ENCODE measurements around the gene DST. TPM values are rescaled to one million over a fixed set of nuclear protein-coding genes. Genes with fewer than 3 reads are reported as not detected.

Gene DST
- total and polyA plus RNA-seq, 7 donors, result 62.5 to 791 (median 495) TPM

DNA sequence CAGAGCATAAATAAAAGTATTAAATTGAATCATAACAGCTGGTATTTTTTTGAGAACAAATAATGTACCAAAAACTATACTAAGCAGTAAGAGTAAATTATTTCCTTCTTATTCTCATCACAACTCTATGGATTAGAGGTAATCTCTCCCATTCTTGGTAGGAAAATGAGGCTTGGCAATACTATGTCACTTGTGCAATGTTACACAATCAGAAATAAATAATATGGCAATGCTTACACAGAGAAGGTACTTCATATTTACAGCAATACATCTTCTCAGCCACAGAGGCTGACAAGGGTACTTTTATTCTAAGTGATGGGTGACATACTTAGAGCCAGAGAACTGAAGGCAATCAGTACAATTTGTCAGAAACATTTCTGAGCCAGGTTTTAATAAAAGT, 3.9 kb downstream of the DST start:
- TF ChIP-seq EP300 (IDR thresholded peaks at IDR 0.05) (no peak), POLR2A (IDR thresholded peaks at IDR 0.05) (no peak), POLR2AphosphoS5 (IDR thresholded peaks at IDR 0.05) (no peak)
- TF ChIP-seq, protein P1, sequence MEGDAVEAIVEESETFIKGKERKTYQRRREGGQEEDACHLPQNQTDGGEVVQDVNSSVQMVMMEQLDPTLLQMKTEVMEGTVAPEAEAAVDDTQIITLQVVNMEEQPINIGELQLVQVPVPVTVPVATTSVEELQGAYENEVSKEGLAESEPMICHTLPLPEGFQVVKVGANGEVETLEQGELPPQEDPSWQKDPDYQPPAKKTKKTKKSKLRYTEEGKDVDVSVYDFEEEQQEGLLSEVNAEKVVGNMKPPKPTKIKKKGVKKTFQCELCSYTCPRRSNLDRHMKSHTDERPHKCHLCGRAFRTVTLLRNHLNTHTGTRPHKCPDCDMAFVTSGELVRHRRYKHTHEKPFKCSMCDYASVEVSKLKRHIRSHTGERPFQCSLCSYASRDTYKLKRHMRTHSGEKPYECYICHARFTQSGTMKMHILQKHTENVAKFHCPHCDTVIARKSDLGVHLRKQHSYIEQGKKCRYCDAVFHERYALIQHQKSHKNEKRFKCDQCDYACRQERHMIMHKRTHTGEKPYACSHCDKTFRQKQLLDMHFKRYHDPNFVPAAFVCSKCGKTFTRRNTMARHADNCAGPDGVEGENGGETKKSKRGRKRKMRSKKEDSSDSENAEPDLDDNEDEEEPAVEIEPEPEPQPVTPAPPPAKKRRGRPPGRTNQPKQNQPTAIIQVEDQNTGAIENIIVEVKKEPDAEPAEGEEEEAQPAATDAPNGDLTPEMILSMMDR (IDR thresholded peaks at IDR 0.05), result no peak
- peaks cover 0 to 66% (median 16%) of the 10 kb centered on the region in 4 donors for H3K36me3 ChIP-seq
- H3K27ac ChIP-seq, result peak overlapping the region in 3 of 4 donors; percentile 23 to 58 (median 34)
- intact Hi-C loops (cut with DNase I), result loop anchor here (2.0 to 5.0 kb wide), 2 partner anchors 119 to 212 kb away; no protein-coding TSS in a partner anchor
- H3K27me3 ChIP-seq, result no peaks in the 10 kb centered on the region
- peaks cover 0 to 28% (median 12%) of the 10 kb centered on the region in 4 donors for H3K4me1 ChIP-seq
- no peak overlapping the region for H3K4me3 ChIP-seq
- H3K9me3 ChIP-seq, result no peaks in the 10 kb centered on the region
- DNase-seq, result no peak

DNA sequence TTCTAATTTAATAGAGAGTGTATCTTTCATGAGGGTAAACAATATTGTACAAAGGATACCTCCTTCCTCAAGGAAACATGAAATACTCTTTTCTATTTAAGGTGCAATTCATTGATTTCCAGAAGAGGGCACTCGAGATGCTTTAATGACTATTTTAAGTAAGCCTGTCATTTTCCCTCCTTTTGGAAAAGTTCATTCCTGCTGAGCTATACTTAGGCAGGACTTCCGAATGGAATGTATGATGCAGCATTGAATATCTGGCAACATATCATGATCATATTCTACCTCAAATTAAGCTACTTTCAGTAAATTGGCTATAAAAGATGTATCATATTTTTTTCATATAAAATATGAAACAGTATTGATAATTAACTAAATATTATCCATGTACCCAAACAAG, 5.0 kb downstream of the DST start:
- DNase-seq, result no peak
- H3K4me3 ChIP-seq, result no peak overlapping the region
- H3K27me3 ChIP-seq, result no peaks in the 10 kb centered on the region
- peak overlapping the region in 3 of 4 donors; percentile 23 to 58 (median 34) for H3K27ac ChIP-seq
- no peak for TF ChIP-seq POLR2AphosphoS5 (IDR thresholded peaks at IDR 0.05)
- TF ChIP-seq, protein P1 (IDR thresholded peaks at IDR 0.05), result peak; percentile 52 to 73 (median 60)
- peaks cover 0 to 17% (median 1%) of the 10 kb centered on the region in 4 donors for H3K4me1 ChIP-seq
- intact Hi-C loops (cut with DNase I), result loop anchor here (2.0 to 5.0 kb wide), 3 partner anchors 61 to 213 kb away; no protein-coding TSS in a partner anchor
- 2 to 13% methylated on average over 2 of the region's 2 CpGs for WGBS, 2 donors
- no peaks in the 10 kb centered on the region for H3K9me3 ChIP-seq
- H3K36me3 ChIP-seq, result peaks cover 0 to 76% (median 22%) of the 10 kb centered on the region in 4 donors

- no peaks in the 10 kb centered on the region for H3K9me3 ChIP-seq
- peaks cover 4 to 100% (median 39%) of the 10 kb centered on the region in 4 donors for H3K36me3 ChIP-seq
- H3K27ac ChIP-seq, result no peak overlapping the region
- no peaks in the 10 kb centered on the region for H3K27me3 ChIP-seq
- no peak for DNase-seq
- no peak overlapping the region for H3K4me3 ChIP-seq
- WGBS, 2 donors, result 92 to 93% methylated on average over 5 of the region's 5 CpGs
- intact Hi-C loops (cut with DNase I), result no loop called here
- H3K4me1 ChIP-seq, result peaks cover 0 to 5% (median 0%) of the 10 kb centered on the region in 4 donors
- TF ChIP-seq POLR2AphosphoS5 (IDR thresholded peaks at IDR 0.05) (no peak), EP300 (IDR thresholded peaks at IDR 0.05) (no peak), POLR2A (IDR thresholded peaks at IDR 0.05) (no peak)
- TF ChIP-seq, protein P1 (IDR thresholded peaks at IDR 0.05), result no peak
These were observed 14.6 kb downstream of the DST start for GRCh38 chr6:56628105-56628504.

DNA sequence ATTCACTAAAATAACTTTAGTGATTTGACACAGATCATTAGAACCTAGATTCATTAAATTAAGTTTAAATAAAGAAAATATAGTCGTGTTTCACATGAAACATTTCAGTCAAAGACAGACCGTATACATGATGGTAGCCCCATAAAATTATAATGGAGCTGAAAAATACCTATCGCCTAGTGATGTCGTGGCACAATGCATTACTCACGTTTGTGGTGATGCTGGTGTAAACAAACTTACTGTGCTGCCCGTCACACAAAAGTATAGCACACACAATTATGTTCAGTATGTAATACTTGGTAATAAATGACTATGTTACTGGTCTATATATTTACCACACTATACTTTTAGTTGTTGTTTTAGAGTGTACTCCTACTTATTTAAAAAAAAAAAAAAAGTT, 17.3 kb downstream of the DST start:
- intact Hi-C loops (cut with DNase I), result no loop called here
- Histone ChIP-seq H3K4me3 (no peak overlapping the region), H3K36me3 (peaks cover 0 to 99% (median 28%) of the 10 kb centered on the region in 4 donors), H3K27ac (no peak overlapping the region), H3K27me3 (no peaks in the 10 kb centered on the region), H3K9me3 (no peaks in the 10 kb centered on the region), H3K4me1 (peaks cover 0 to 5% (median 0%) of the 10 kb centered on the region in 4 donors)
- TF ChIP-seq POLR2AphosphoS5 (IDR thresholded peaks at IDR 0.05), result no peak
- no peak for DNase-seq
- WGBS, 2 donors, result 90 to 94% methylated on average over 6 of the region's 6 CpGs

DNA sequence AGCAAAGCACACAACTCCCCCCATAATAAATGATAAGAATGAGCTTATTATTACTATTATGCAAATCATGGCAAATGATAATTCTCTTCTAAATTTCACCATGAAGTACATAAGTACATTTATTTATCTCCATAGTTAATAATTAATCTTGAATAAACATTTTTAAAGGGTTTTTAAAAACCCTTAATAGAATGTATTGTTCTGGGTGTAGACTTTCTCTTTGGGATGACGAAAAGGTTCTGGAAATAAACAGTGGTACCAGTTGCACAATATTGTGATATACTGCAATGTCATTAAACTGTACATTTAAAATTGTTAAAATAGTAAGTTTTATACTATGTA, 18.0 kb downstream of the DST start:
- TF ChIP-seq EP300 (IDR thresholded peaks at IDR 0.05), result no peak
- TF ChIP-seq POLR2A (IDR thresholded peaks at IDR 0.05), result no peak
- TF ChIP-seq, protein P1 (IDR thresholded peaks at IDR 0.05), result no peak
- TF ChIP-seq POLR2AphosphoS5 (IDR thresholded peaks at IDR 0.05), result no peak
- DNase-seq, result no peak
- H3K27ac ChIP-seq, result no peak overlapping the region
- H3K36me3 ChIP-seq, result peaks cover 0 to 99% (median 31%) of the 10 kb centered on the region in 4 donors
- intact Hi-C loops (cut with DNase I), result no loop called here
- no peaks in the 10 kb centered on the region for H3K27me3 ChIP-seq
- H3K4me1 ChIP-seq, result peaks cover 0 to 5% (median 0%) of the 10 kb centered on the region in 4 donors
- no peaks in the 10 kb centered on the region for H3K9me3 ChIP-seq
- no peak overlapping the region for H3K4me3 ChIP-seq
- WGBS, 2 donors, result 91 to 93% methylated on average over 1 of the region's 1 CpG
